Heart right ventricle (tissue), 16 donors: ENCODE measurements around the gene ETS1. TPM values are rescaled to one million over a fixed set of nuclear protein-coding genes. Genes with fewer than 3 reads are reported as not detected.

ENCODE experiments used
- ATAC-seq, 8 donors: fragments of 200-7000 bp; cut with Tn5 transposase; one replicate each; pipeline ENCODE4 v1.9.1; 2020; ENCODE audit warnings: mild to moderate bottlenecking in 8 of 8, moderate library complexity in 8 of 8, moderate number of reproducible peaks in 1 of 8
- DNase-seq, 2 donors: peaks; one replicate each; pipeline ENCODE4 v3.0.0-alpha.2; 2020
- H3K27ac ChIP-seq, 10 donors: fragments of 200-600 bp; sonication (generic) in 2 of 10; one replicate each; pipeline versions ENCODE4 v1.5.0 to v1.8.0; 2020 to 2022; ENCODE audit warnings: mild to moderate bottlenecking in 3 of 10
- H3K27me3 ChIP-seq, 7 donors: fragments of 200-600 bp; one replicate each; pipeline ENCODE4 v1.8.0; 2021 to 2022; ENCODE audit warnings: mild to moderate bottlenecking in 2 of 7
- H3K36me3 ChIP-seq, 9 donors: fragments of 200-600 bp; sonication (generic) in 1 of 9; one replicate each; pipeline versions ENCODE4 v1.5.0 to v1.8.0; 2020 to 2022; ENCODE audit warnings: mild to moderate bottlenecking in 2 of 9
- H3K4me1 ChIP-seq, 9 donors: fragments of 200-600 bp; sonication (generic) in 1 of 9; one replicate each; pipeline versions ENCODE4 v1.5.0 to v1.8.0; 2020 to 2022; ENCODE audit warnings: mild to moderate bottlenecking in 4 of 9
- H3K4me3 ChIP-seq, 10 donors: fragments of 200-600 bp; sonication (generic) in 2 of 10; one replicate each; pipeline versions ENCODE4 v1.5.0 to v1.8.0; 2020 to 2022; ENCODE audit warnings: mild to moderate bottlenecking in 7 of 10, moderate library complexity in 2 of 10
- H3K9me3 ChIP-seq, 11 donors: fragments of 200-600 bp in 10 of 11; sonication (generic) in 2 of 11; one replicate each; pipeline versions ENCODE4 v1.5.0 to v1.8.0; 2013 to 2022; ENCODE audit warnings: mild to moderate bottlenecking in 2 of 11, control low read depth in 1 of 11, moderate library complexity in 1 of 11
- WGBS, 2 donors: extraction: QIAGEN DNeasy Blood & Tissue Kit; methylation state at CpG; one replicate each; pipeline ENCODE4 v1.1.7; 2013; ENCODE audit warnings: inconsistent platforms in 1 of 2; 5-methylcytosine and 5-hydroxymethylcytosine counted together
- intact Hi-C, 10 donors: fragments of 100-400 bp; cut with DNase I; formaldehyde crosslinking; loops; one replicate each; pipeline versions ENCODE4 v1.11.1 to v1.14.2; 2022
- polyA plus RNA-seq, 2 donors: library from polyadenylated mRNA; stranded (reverse); fragments of 200-250 nt; gene quantifications; one replicate each; pipeline ENCODE4 v1.2.3, GENCODE V29; 2013
- total RNA-seq, 10 donors: library from RNA; stranded (reverse); fragmentation: NEBNext Ultra II Directional in 3 of 10; extraction: Animal tissue kit (Norgen Biotek cat#: 25700) in 3 of 10; gene quantifications; one replicate each; pipeline versions ENCODE4 v1.2.1 to v1.2.4, GENCODE V29; 2021 to 2023
- TF ChIP-seq, protein P1 (sequence below), 9 donors: fragments of 200-600 bp; sonication (generic) in 2 of 9; IDR thresholded peaks; one replicate each; pipeline versions ENCODE4 v1.5.0 to v1.8.0; 2021 to 2022; ENCODE audit warnings: antibody characterized with exemption in 9 of 9, mild to moderate bottlenecking in 5 of 9, moderate library complexity in 1 of 9
- donor health status: Arrhythmogenic right ventricular cardiomyopathy.
- donor health status: ischemic (EF 13 %, LVEDD 7.1; RV severe dilation, severe dysfunction).
- donor health status: healthy with polysubstance abuse.
- donor health status: DM: no; HTN: yes; CAD: no.
- donor health status: DM: no; HTN: no; CAD: no.
- donor health status: ischemic (EF 25% LVEDD 6.9; RV normal size, moderate dysfunction).
- donor health status: ischemic (EF 25% LVEDD 5.7; RV mildly dilated, moderate dysfunction).
- donor health status: healthy.
- donor health status: DM: yes; HTN: yes; CAD: no.
- donor health status: Ischemic cardiomyopathy.
- donor health status: ischemic (EF 35%, LVEDD 5.7; RV mildly dilated, moderate dysfunction).
- donor health status: nonischemic (EF 11% LVEDD 7.7; RV severe dilation, severe dysfunction).
- donor health status: DM: yes; HTN: yes; CAD: no.
- donor health status: PGD.
- donor health status: ischemic (EF 29% LVEDD 5.4; RV normal size, mild dysfunction).
- donor health status: nonischemic (EF 23%, LVEDD 6.1; RV moderate dilation, normal function).

Gene ETS1
- total and polyA plus RNA-seq, 12 donors = 21.3 to 93.4 (median 50.7) TPM

DNA sequence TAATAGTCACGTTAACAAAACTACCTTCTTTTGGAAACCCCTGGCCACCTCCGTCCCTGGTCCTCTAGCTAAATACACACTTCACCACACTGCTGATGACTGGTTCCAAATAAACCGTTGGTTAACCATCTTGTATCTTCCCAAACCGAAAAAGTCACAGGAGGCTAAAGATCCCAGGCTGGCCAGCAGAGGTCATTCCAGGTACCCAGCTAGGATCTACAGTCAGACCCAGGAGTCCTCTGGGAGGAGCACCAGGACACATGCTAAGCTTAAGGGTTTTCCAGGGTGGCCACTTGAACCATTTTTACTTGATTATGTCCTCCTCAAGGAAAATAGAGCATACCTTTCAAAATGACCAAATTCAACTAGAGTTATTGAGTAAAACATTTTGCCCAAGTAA, 103.2 kb downstream of the ETS1 start:
- Histone ChIP-seq H3K27me3 (no peaks in the 10 kb centered on the region), H3K4me3 (no peak overlapping the region), H3K4me1 (peaks cover 12 to 98% (median 86%) of the 10 kb centered on the region in 9 donors), H3K36me3 (peaks cover 0 to 99% (median 41%) of the 10 kb centered on the region in 9 donors), H3K9me3 (no peaks in the 10 kb centered on the region), H3K27ac (peak overlapping the region in 8 of 10 donors; percentile 25 to 79 (median 66))
- intact Hi-C loops = loop anchor here in 3 of 10 donors (5.0 kb wide), 3 partner anchors 33 to 148 kb away; no protein-coding TSS in a partner anchor
- TF ChIP-seq, protein P1, sequence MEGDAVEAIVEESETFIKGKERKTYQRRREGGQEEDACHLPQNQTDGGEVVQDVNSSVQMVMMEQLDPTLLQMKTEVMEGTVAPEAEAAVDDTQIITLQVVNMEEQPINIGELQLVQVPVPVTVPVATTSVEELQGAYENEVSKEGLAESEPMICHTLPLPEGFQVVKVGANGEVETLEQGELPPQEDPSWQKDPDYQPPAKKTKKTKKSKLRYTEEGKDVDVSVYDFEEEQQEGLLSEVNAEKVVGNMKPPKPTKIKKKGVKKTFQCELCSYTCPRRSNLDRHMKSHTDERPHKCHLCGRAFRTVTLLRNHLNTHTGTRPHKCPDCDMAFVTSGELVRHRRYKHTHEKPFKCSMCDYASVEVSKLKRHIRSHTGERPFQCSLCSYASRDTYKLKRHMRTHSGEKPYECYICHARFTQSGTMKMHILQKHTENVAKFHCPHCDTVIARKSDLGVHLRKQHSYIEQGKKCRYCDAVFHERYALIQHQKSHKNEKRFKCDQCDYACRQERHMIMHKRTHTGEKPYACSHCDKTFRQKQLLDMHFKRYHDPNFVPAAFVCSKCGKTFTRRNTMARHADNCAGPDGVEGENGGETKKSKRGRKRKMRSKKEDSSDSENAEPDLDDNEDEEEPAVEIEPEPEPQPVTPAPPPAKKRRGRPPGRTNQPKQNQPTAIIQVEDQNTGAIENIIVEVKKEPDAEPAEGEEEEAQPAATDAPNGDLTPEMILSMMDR (IDR thresholded peaks at IDR 0.05) = peak in 5 of 9 donors; percentile 31 to 56 (median 51)
- ATAC-seq = peak in 1 of 8 donors; percentile 13
- no peak for DNase-seq
- WGBS, 2 donors = 44 to 46% methylated on average over 4 of the region's 4 CpGs

DNA sequence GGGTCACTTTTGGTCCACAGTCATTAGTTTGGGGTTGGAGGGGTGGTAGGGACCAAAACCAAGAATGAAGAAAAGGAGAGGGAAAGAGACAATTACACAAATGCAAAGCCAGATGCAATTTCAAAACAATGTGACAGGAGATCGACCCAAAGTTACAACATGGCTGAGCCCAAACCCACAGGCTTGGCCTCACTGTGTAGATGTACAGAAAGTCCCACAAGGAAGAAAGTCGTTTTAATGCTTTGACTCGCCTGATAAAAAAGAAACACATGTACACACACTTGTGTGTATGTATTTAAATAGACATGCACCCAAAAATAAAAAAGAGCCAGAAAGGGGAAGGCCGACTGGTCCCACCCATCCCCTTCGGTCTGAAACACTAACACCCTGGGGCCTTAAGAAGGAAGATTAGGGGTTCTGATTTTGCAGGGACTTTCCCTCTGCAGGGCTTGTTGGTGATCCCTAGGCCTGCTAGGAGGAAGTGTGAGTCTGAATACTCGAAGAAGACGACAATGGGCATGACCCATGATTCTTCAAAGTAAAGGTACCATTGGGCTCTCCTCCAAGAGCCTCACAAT, 104.1 kb downstream of the ETS1 start:
- TF ChIP-seq, protein P1 (IDR thresholded peaks at IDR 0.05) = no peak
- Histone ChIP-seq H3K4me3 (peak overlapping the region in 1 of 10 donors; percentile 4), H3K4me1 (peaks cover 11 to 98% (median 85%) of the 10 kb centered on the region in 9 donors), H3K27ac (peak overlapping the region in 8 of 10 donors; percentile 59 to 79 (median 72)), H3K9me3 (no peaks in the 10 kb centered on the region), H3K27me3 (no peaks in the 10 kb centered on the region), H3K36me3 (peaks cover 0 to 98% (median 39%) of the 10 kb centered on the region in 9 donors)
- DNase-seq (no peak), ATAC-seq (peak in 2 of 8 donors; percentile 3 to 26)
- WGBS, 2 donors = 50 to 67% methylated on average over 7 of the region's 7 CpGs
- intact Hi-C loops = loop anchor here in 3 of 10 donors (5.0 kb wide), 3 partner anchors 34 to 149 kb away; no protein-coding TSS in a partner anchor

GRCh38 chr11:128482512-128483191, 104.7 kb downstream of the ETS1 start:
- DNase-seq (no peak), ATAC-seq (peak; percentile 19 to 50 (median 26))
- TF ChIP-seq, protein P1 (IDR thresholded peaks at IDR 0.05) = no peak
- Histone ChIP-seq H3K4me3 (peak overlapping the region in 2 of 10 donors; percentile 10 to 14), H3K27ac (peak overlapping the region; percentile 19 to 79 (median 66)), H3K4me1 (peaks cover 9 to 97% (median 83%) of the 10 kb centered on the region in 9 donors), H3K9me3 (no peaks in the 10 kb centered on the region), H3K36me3 (peaks cover 0 to 96% (median 39%) of the 10 kb centered on the region in 9 donors), H3K27me3 (no peaks in the 10 kb centered on the region)
- intact Hi-C loops = loop anchor here in 3 of 10 donors (5.0 kb wide), 3 partner anchors 35 to 150 kb away; no protein-coding TSS in a partner anchor
- 54 to 78% methylated on average over 11 of the region's 11 CpGs for WGBS, 2 donors

- DNase-seq (no peak), ATAC-seq (no peak)
- Histone ChIP-seq H3K4me3 (peak overlapping the region in 1 of 10 donors; percentile 10), H3K9me3 (no peaks in the 10 kb centered on the region), H3K36me3 (peaks cover 0 to 96% (median 40%) of the 10 kb centered on the region in 9 donors), H3K27ac (peak overlapping the region; percentile 19 to 79 (median 66)), H3K27me3 (no peaks in the 10 kb centered on the region), H3K4me1 (peaks cover 9 to 97% (median 83%) of the 10 kb centered on the region in 9 donors)
- WGBS, 2 donors = 71 to 82% methylated on average over 3 of the region's 3 CpGs
- TF ChIP-seq, protein P1 (IDR thresholded peaks at IDR 0.05) = no peak
- intact Hi-C loops = loop anchor here in 3 of 10 donors (5.0 kb wide), 3 partner anchors 35 to 150 kb away; no protein-coding TSS in a partner anchor
These were observed 105.3 kb downstream of the ETS1 start for GRCh38 chr11:128482092-128482491.
